ENCODE measurements around the gene ZNF419. TPM values are rescaled to one million over a fixed set of nuclear protein-coding genes. Genes with fewer than 3 reads are reported as not detected.
A peak's percentile ranks its signal among the peaks of the same experiment; 100 is the strongest.
"Not testable (repeated sequence)": the region's sequence is repeated elsewhere in the genome, so short reads cannot be mapped to it uniquely, and the experiment has no call there.

Gene ZNF419
- 18.6 TPM for total RNA-seq

- DNase-seq (ENCODE audit: low read depth in 2 of 3, low spot score in 2 of 3): peak; percentile 79 to 89 (median 89)
These were observed at the start of gene ZNF419 for GRCh38 chr19:57487477-57488298. TSS of gene ZNF419 (plus strand) at chr19:57487750. CDS start at chr19:57487951, 201 bp downstream.

- DNase-seq (ENCODE audit: low read depth in 2 of 3, low spot score in 2 of 3): no peak
These were observed 49.6 kb upstream of the ZNF419 start for GRCh38 chr19:57437931-57438330.

GRCh38 chr19:57438925-57439324 is 48.6 kb upstream of the ZNF419 start:
- no peak for DNase-seq (ENCODE audit: low read depth in 2 of 3, low spot score in 2 of 3)

- no peak for DNase-seq (ENCODE audit: low read depth in 2 of 3, low spot score in 2 of 3)
These were observed 45.4 kb upstream of the ZNF419 start for GRCh38 chr19:57441979-57442752.

- no peak for DNase-seq (ENCODE audit: low read depth in 2 of 3, low spot score in 2 of 3)
These were observed 44.3 kb upstream of the ZNF419 start for GRCh38 chr19:57443121-57443696.

- no peak for DNase-seq (ENCODE audit: low read depth in 2 of 3, low spot score in 2 of 3)
These were observed 35.2 kb upstream of the ZNF419 start for GRCh38 chr19:57452307-57452706.

GRCh38 chr19:57465680-57466381 is 21.7 kb upstream of the ZNF419 start:
- peak in 2 of 3 donors; percentile 20 to 58 for DNase-seq (ENCODE audit: low read depth in 2 of 3, low spot score in 2 of 3)

GRCh38 chr19:57466489-57466888 is 21.1 kb upstream of the ZNF419 start:
- DNase-seq (ENCODE audit: low read depth in 2 of 3, low spot score in 2 of 3): no peak

GRCh38 chr19:57473646-57474045 is 13.9 kb upstream of the ZNF419 start:
- peak in 1 of 3 donors; percentile 38 for DNase-seq (ENCODE audit: low read depth in 2 of 3, low spot score in 2 of 3)

- peak; percentile 65 to 98 (median 97) for DNase-seq (ENCODE audit: low read depth in 2 of 3, low spot score in 2 of 3)
These were observed 10.2 kb upstream of the ZNF419 start, which contains the start of gene ZNF772 for GRCh38 chr19:57477191-57478008. TSS of gene ZNF772 (minus strand) at chr19:57477566. CDS start at chr19:57477309, 257 bp downstream.

- DNase-seq (ENCODE audit: low read depth in 2 of 3, low spot score in 2 of 3): not testable (repeated sequence)
These were observed 722 bp downstream of the ZNF419 start for GRCh38 chr19:57488299-57488644.

- DNase-seq (ENCODE audit: low read depth in 2 of 3, low spot score in 2 of 3): not testable (repeated sequence)
These were observed 11.8 kb downstream of the ZNF419 start for GRCh38 chr19:57499332-57499679.

GRCh38 chr19:57499680-57500395 is 12.3 kb downstream of the ZNF419 start, which contains the start of gene ZNF773:
TSS of gene ZNF773 (plus strand) at chr19:57499938. CDS start at chr19:57500081, 143 bp downstream.
- DNase-seq (ENCODE audit: low read depth in 2 of 3, low spot score in 2 of 3): peak; percentile 86 to 99 (median 98)

GRCh38 chr19:57500400-57500799 is 12.8 kb downstream of the ZNF419 start:
- not testable (repeated sequence) for DNase-seq (ENCODE audit: low read depth in 2 of 3, low spot score in 2 of 3)

GRCh38 chr19:57506163-57506562 is 18.6 kb downstream of the ZNF419 start:
- DNase-seq (ENCODE audit: low read depth in 2 of 3, low spot score in 2 of 3): no peak

- no peak for DNase-seq (ENCODE audit: low read depth in 2 of 3, low spot score in 2 of 3)
These were observed 23.9 kb downstream of the ZNF419 start for GRCh38 chr19:57511484-57511883.

GRCh38 chr19:57512845-57513244 is 25.3 kb downstream of the ZNF419 start:
- peak in 2 of 3 donors; percentile 14 to 49 for DNase-seq (ENCODE audit: low read depth in 2 of 3, low spot score in 2 of 3)

GRCh38 chr19:57515255-57515654 is 27.7 kb downstream of the ZNF419 start:
- DNase-seq (ENCODE audit: low read depth in 2 of 3, low spot score in 2 of 3): no peak

GRCh38 chr19:57518021-57518420 is 30.5 kb downstream of the ZNF419 start:
- DNase-seq (ENCODE audit: low read depth in 2 of 3, low spot score in 2 of 3): not testable (repeated sequence)

Measured in hematopoietic multipotent progenitor cell (in vitro differentiated cells).